ENCODE data around the gene CARS2. TPM values are rescaled to one million over a fixed set of nuclear protein-coding genes. Genes with fewer than 3 reads are reported as not detected.

CARS2 gene
- total RNA-seq, 1 donor from 2014 or later: 41.0 TPM

- DNase-seq (ENCODE audit: low spot score in 2 of 2): no peak
- no peaks in the 10 kb centered on the region for H3K9me3 ChIP-seq
- no peaks in the 10 kb centered on the region for H3K27me3 ChIP-seq
- H3K4me1 ChIP-seq: no peaks in the 10 kb centered on the region
- H3K36me3 ChIP-seq: no peaks in the 10 kb centered on the region
- H3K4me3 ChIP-seq: no peak overlapping the region
- no peak overlapping the region for H3K27ac ChIP-seq
- no peak for TF ChIP-seq CTCF (IDR thresholded peaks at IDR 0.05)
- intact Hi-C loops (cut with DNase I): loop anchor here (2.0 to 5.0 kb wide), 2 partner anchors 55 to 226 kb away; no protein-coding TSS in a partner anchor
Observed at GRCh38 chr13:110592665-110593064, 113.3 kb downstream of the CARS2 start.

Other genes starting within 250 kb of the CARS2 start
- 17.7 TPM for gene RAB20, start 144.4 kb downstream of the CARS2 start, total RNA-seq
- 1.9 TPM for gene NAXD, start 90.6 kb downstream of the CARS2 start, total RNA-seq
- 12.0 TPM for gene ING1, start 7.6 kb upstream of the CARS2 start, total RNA-seq
- 100 TPM for gene ANKRD10, start 209.0 kb upstream of the CARS2 start, total RNA-seq